ENCODE measurements around the gene NOL9. TPM values are rescaled to one million over a fixed set of nuclear protein-coding genes. Genes with fewer than 3 reads are reported as not detected.

The NOL9 gene
- total and polyA plus RNA-seq, 9 of the 15 experiments (the other 6 are each of a cell fraction or from before 2014, with no cell fraction given), result 5.6 to 76.5 (median 47.3) TPM

GRCh38 chr1:6579374-6580118, 25.2 kb upstream of the NOL9 start, which contains the start of gene ZBTB48 (continued):
- TF ChIP-seq E2F1 (CRISPR knock-in tag; IDR thresholded peaks at IDR 0.05) (peak; percentile 83), ZNF133 (CRISPR knock-in tag; IDR thresholded peaks at IDR 0.05) (no peak), RBM15 (IDR thresholded peaks at IDR 0.05; ENCODE audit: insufficient read depth, low read length) (no peak), BRD9 (IDR thresholded peaks at IDR 0.05; ENCODE audit: low read depth, partially characterized antibody) (no peak), ZNF311 (CRISPR knock-in tag; IDR thresholded peaks at IDR 0.05) (no peak), CC2D1A (IDR thresholded peaks at IDR 0.05) (no peak), PYGO2 (tag; IDR thresholded peaks at IDR 0.05) (no peak), ZNF655 (CRISPR knock-in tag; IDR thresholded peaks at IDR 0.05) (no peak), VEZF1 (CRISPR knock-in tag; IDR thresholded peaks at IDR 0.05) (peak; percentile 72; the same call in 1 of the 2 replicates), THAP12 (CRISPR knock-in tag; IDR thresholded peaks at IDR 0.05) (no peak), CREB3L1 (IDR thresholded peaks at IDR 0.05; ENCODE audit: borderline replicate concordance, low read depth) (no peak), ZNF232 (CRISPR knock-in tag; IDR thresholded peaks at IDR 0.05) (no peak), THRAP3 (IDR thresholded peaks at IDR 0.05; ENCODE audit: borderline replicate concordance) (no peak), CBX3 (IDR thresholded peaks at IDR 0.05; ENCODE audit: borderline replicate concordance in 1 of 2, low read length in 2 of 2) (no peak), YBX1 (IDR thresholded peaks at IDR 0.05) (no peak), SMARCB1 (IDR thresholded peaks at IDR 0.05; ENCODE audit: insufficient read length, low read depth) (no peak)
- TF ChIP-seq, protein P1, sequence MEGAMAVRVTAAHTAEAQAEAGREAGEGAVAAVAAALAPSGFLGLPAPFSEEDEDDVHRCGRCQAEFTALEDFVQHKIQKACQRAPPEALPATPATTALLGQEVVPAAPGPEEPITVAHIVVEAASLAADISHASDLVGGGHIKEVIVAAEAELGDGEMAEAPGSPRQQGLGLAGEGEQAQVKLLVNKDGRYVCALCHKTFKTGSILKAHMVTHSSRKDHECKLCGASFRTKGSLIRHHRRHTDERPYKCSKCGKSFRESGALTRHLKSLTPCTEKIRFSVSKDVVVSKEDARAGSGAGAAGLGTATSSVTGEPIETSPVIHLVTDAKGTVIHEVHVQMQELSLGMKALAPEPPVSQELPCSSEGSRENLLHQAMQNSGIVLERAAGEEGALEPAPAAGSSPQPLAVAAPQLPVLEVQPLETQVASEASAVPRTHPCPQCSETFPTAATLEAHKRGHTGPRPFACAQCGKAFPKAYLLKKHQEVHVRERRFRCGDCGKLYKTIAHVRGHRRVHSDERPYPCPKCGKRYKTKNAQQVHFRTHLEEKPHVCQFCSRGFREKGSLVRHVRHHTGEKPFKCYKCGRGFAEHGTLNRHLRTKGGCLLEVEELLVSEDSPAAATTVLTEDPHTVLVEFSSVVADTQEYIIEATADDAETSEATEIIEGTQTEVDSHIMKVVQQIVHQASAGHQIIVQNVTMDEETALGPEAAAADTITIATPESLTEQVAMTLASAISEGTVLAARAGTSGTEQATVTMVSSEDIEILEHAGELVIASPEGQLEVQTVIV (CRISPR knock-in tag; IDR thresholded peaks at IDR 0.05; ENCODE audit: borderline replicate concordance), result no peak
